SKM-1 (cell line): ENCODE data around the gene TMEM117.
A peak's percentile ranks its signal among the peaks of the same experiment; 100 is the strongest.

Source experiments
- DNase-seq: peaks from one replicate; lab custom pipeline; 2025; ENCODE audit not compliant: unreplicated experiment; lab: John Stamatoyannopoulos, UW

Gene TMEM117

DNA sequence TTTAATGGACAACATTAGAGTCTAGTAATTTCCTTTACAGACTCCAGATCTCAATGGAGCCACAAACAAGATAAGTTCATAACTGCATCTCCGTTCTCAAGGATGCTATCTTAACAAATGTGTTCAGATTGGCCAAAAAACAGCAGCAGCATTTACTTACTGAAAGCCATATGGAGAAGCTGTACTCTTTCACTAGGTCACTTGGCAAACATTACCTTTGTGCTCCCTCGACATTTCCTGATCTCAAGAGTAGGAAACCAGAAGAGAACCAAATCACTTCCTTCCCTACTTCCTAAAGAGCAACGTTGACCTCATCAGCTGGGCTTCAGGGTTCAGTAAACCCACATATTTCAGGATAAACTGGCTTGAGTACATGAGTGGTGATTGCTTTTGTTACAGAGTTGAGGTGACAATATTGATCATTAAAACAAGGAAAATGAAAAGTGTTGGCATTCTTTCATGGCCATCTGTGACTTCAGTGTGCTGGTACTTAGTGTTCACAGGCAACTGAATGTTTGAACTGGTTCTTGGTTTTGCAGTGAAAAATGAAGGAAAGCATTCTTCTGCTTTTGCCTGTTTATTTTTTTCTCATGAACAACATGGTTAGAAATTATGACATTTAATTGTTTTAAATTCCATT is 449.6 kb downstream of the TMEM117 start:
- DNase-seq, result no peak

DNA sequence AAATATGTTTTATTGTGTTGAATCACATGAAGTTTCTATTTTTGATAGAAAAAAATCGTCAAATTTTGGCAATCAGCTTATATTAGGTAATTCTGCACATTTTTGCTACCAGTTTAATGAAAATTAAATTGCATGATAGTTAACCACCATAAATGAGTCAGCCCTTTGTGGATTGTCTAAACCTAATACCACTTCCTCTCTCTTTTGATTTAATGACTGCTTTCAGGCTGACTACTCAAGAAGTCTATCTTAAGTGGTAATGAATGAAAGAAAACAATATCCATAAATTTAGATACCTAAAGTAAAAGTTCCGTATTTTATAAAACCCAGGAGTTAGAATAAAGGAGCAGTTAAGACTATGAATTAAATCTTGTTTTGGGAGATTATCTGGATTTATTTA is 450.5 kb downstream of the TMEM117 start:
- DNase-seq, result no peak

- DNase-seq, result no peak
Observed at GRCh38 chr12:44286821-44287505, 451.1 kb downstream of the TMEM117 start.

- DNase-seq, result no peak
Observed at GRCh38 chr12:44287545-44287944, 451.7 kb downstream of the TMEM117 start.

- DNase-seq, result no peak
Observed at GRCh38 chr12:44294649-44295048, 458.8 kb downstream of the TMEM117 start.

- DNase-seq, result no peak
Observed at GRCh38 chr12:44295958-44296623, 460.2 kb downstream of the TMEM117 start.

DNA sequence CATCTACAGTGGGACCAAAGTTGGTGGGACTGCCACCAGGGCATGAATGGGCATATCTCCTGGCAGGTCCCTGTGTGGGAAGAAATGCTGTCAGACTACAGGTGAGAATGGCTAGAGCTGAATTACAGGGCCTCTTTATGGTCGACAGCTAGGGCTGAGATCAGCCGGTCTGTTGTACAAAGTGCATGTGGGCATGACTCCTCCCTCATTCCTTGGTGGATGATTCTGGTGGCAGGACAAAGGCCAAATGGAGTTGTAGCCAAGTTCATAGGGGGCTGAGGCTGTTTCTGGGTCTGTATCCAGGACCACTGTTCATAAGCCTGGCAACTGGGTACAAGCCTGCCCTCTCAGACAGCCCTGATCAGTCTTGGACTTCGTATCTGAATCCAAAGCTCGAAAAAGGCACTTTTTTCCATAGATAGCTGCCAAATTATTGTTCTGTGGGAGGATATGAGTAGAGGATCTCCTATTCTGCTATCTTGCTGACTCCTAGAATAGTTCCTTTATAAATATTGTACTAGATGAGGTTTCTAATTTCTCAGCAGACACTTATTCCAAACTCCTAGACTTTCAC is 460.8 kb downstream of the TMEM117 start:
- no peak for DNase-seq

DNA sequence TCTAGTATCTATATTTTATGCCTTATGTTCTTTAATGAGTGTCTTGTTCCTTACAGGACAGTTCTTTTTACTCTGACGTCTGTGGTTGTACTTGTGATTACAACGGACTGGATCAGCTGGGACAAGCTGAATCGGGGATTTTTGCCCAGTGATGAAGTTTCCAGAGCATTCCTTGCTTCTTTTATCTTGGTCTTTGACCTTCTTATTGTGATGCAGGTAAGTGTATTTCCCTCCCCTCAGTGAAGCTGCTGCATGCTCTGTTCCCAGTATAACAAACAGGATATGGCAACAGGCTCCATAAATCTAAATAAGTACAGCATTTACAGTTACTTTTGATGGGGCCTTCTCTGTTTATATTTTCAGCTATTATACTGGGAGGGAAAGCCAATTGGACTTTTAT is 463.6 kb downstream of the TMEM117 start:
- no peak for DNase-seq

- no peak for DNase-seq
Observed at GRCh38 chr12:44307506-44308168, 471.8 kb downstream of the TMEM117 start.

DNA sequence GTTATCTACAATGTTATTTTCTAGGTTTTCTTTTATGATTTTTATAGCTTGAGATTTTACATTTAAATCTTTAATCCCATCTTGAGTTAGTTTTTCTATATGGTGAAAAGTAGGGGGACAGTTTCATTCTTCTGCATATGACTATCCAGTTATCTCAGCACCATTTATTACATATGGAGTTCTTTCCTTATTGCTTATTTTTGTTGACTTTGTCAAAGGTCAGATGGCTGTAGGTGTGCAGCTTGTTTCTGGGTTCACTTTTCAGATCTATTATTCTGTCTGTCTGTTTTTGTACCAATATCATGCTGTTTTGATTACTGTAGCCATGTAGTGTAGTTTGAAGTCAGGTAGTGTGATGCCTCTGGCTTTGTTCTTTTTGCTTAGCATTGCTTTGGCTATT is 477.3 kb downstream of the TMEM117 start:
- DNase-seq, result no peak

DNA sequence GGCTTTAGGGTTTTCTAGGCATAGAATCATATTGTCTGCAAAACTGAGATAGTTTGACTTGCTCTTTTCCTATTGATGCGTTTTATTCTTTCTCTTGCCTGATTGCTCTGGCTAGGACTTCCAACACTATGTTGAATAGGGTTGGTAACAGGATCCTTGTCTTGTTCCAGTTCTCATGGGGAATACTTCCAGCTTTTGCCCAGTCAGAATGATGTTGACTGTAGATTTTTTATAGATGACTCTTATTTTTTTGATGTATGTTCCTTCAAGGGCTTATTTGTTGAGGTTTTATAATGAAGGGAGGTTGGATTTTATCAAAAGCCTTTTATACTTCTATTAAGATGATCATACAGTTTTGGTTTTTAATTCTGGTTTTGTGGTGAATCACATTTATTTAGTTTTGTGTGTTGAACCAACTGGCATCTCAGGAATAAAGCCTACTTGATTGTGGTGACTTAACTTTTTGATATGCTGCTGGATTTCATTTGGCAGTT is 478.2 kb downstream of the TMEM117 start:
- no peak for DNase-seq

- DNase-seq, result peak; percentile 0
Observed at GRCh38 chr12:44317651-44318126, 481.8 kb downstream of the TMEM117 start.

GRCh38 chr12:44331269-44331668 is 495.4 kb downstream of the TMEM117 start:
- no peak for DNase-seq

DNA sequence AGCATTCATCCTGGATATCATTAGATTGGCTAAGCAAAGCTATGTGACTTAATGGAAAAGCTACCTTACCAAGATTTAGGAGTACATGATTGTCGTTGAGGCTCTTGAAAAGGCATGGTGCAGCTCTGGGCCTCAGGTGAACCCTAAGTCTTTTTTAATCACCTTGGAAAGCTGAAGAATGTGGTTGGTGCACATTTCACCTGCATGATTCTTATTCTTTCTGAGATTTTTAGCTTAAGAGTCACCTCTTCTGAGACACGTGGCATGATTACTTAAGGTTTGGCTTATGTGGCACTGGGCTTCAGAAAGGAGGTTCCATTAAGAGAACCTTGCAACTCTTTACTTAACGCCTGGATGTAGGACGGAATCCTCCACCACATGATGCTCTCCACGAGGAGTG is 498.5 kb downstream of the TMEM117 start:
- no peak for DNase-seq

DNA sequence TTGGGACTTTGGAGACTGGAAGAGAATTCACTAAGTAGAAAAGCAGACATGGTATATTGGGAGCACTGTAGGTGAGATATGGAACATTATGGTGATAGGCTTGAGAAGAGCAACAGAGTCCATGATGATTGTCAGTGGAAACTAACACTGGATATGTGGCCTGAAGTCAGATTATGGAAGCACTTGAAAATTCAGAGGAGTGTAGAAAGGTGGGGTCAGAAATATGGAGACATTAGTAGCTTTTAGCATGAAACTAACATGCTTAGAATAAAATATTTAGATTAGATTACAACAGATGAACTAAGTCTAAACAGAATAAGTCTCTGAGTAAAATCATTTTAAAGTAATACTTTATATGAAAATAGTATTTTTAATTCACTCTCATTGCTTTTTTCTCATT is 499.1 kb downstream of the TMEM117 start:
- no peak for DNase-seq

DNA sequence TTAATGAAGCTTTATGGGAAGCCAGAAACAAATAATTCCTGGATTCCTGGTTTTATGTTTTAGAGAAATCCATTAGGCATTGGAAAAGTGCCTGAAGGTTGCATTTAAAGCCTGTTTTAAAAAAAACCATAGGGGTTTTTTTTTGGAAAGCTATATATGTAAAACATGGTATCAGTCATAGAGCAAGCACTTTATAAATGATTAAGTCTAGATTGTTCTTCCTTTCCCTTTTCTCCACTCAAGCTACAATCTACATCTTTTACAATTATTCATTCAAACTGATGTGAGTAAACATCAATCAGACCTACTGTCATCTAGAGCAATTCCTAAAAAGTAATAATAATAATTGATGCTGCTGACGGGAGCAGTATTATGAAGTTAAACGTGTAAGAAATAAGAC is 500.7 kb downstream of the TMEM117 start:
- DNase-seq, result no peak

GRCh38 chr12:44342371-44342770 is 506.5 kb downstream of the TMEM117 start:
- no peak for DNase-seq

DNA sequence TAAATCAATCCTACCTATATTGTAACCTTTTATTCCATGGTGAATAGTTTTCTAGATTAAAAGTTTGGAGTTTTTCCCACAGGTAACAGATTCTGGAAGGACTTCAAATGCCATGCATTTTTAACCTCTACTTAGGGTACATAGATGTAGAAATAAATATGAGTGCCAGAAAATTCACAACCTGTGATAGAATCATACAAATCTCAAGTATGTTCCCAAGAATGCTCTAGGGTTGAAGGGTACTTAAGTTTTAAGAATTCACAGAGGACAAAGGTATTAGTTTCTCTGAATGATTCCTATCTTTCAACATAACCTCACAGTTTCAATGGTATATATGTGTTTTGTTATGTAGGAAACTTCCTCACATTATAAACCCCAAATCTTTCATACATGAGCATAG is 511.3 kb downstream of the TMEM117 start:
- DNase-seq, result no peak

GRCh38 chr12:44357494-44357893 is 521.6 kb downstream of the TMEM117 start:
- no peak for DNase-seq

DNA sequence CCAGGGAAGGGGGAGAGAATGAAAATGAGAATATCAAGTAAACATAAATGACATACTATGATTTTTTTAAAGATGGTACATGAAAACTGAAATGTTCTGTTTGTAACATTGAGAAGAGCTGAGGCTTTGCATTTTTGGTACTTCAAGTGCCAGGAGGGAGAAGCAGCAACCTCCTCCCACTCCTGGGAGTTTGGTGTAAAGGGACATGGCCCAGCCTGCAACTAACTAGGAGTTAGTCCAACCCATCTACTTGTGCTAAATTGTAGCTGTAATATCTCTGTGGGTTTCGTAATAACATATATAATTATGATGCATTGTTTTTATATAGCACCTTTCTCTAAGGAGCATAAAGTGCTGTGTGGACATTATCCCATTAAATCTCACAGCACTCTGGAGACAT is 522.8 kb downstream of the TMEM117 start:
- no peak for DNase-seq

- no peak for DNase-seq
Observed at GRCh38 chr12:44362947-44363346, 527.1 kb downstream of the TMEM117 start.
